MM.1S (cell line): ENCODE results near the gene MTHFD1.

ENCODE experiments used
- EZH2 ChIP-seq: fragments of 300-600 bp; sonication (generic); optimal IDR thresholded peaks from 2 replicates; pipeline ENCODE3; 2017; ENCODE audit warnings: low read depth, mild to moderate bottlenecking, antibody characterized with exemption, low read length, mixed read lengths
- EZH2phosphoT487 ChIP-seq: fragments of 300-600 bp; sonication (generic); IDR thresholded peaks from 2 replicates; pipeline ENCODE4 v1.6.1; 2018; ENCODE audit warnings: antibody characterized with exemption, low read length
- TF ChIP-seq, protein P1 (sequence below): fragments of 300-600 bp; sonication (generic); IDR thresholded peaks from 2 replicates; pipeline ENCODE4 v1.5.1; 2016; ENCODE audit warnings: antibody characterized with exemption, low read length, mixed read lengths

DNA sequence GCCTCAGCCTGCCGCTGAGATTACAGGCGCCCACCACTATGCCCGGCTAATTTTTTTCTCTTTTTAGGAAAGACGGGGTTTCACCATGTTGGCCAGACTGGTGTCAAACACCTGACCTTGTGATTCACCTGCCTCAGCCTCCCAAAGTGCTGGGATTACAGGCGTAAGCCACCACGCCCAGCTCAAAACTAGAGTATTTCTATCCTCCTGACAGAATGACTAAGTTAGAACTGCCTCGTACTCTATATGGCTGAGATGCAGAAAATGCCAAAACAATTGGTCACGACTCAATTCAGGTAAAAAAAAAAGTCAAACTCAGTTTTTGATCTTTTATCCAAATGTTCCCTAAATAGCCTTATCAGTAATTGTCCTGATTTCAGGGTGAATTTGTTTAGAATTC lies 88.3 kb downstream of the MTHFD1 start:
- TF ChIP-seq, protein P1, sequence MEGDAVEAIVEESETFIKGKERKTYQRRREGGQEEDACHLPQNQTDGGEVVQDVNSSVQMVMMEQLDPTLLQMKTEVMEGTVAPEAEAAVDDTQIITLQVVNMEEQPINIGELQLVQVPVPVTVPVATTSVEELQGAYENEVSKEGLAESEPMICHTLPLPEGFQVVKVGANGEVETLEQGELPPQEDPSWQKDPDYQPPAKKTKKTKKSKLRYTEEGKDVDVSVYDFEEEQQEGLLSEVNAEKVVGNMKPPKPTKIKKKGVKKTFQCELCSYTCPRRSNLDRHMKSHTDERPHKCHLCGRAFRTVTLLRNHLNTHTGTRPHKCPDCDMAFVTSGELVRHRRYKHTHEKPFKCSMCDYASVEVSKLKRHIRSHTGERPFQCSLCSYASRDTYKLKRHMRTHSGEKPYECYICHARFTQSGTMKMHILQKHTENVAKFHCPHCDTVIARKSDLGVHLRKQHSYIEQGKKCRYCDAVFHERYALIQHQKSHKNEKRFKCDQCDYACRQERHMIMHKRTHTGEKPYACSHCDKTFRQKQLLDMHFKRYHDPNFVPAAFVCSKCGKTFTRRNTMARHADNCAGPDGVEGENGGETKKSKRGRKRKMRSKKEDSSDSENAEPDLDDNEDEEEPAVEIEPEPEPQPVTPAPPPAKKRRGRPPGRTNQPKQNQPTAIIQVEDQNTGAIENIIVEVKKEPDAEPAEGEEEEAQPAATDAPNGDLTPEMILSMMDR: no peak
- no peak for TF ChIP-seq EZH2phosphoT487
- no peak for TF ChIP-seq EZH2
